Pons (tissue), 1 donor: ENCODE data around the gene DENND5B.
"Not testable (repeated sequence)": the region's sequence is repeated elsewhere in the genome, so short reads cannot be mapped to it uniquely, and the experiment has no call there.

Source experiments
- DNase-seq: peaks from one replicate; pipeline ENCODE4 v3.0.0-alpha.2; 2016; ENCODE audit warnings: low spot score

DENND5B gene

DNA sequence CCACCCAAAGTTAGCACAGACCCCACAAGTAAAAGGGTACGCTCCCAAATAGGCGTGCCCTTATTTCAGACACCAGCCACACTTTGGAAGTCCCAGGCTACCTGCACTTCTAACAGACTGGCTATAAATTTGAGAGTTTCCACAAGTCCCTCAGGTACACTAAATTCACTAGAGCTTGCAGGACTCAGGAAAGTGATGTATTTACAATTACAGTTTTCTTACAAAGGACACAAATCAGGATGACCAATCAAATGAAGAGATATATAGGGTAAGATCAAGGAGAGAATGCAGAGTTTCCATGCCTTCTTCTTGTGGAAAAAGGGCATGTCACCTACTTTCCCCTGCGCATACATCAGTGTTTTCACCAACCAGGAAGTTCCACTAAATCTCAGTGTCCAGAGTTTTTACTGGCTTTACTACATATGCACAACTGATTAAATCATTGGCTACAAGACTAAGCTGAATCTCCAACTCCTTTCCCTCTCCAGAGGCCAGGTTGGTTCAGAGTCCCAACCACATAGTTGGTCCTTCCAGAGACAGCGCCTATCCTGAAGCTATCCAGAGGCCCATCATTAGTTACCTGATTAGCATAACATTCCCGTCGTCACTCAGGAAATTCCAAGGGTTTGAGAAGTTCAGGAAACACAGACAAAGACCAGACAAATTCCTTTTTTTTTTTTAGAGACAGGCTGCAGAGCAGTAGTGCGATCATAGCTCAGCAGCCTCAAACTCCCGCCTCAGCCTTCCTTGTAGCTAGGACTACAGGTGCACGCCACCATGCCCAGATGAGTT, 84.2 kb downstream of the DENND5B start:
- no peak for DNase-seq

DNA sequence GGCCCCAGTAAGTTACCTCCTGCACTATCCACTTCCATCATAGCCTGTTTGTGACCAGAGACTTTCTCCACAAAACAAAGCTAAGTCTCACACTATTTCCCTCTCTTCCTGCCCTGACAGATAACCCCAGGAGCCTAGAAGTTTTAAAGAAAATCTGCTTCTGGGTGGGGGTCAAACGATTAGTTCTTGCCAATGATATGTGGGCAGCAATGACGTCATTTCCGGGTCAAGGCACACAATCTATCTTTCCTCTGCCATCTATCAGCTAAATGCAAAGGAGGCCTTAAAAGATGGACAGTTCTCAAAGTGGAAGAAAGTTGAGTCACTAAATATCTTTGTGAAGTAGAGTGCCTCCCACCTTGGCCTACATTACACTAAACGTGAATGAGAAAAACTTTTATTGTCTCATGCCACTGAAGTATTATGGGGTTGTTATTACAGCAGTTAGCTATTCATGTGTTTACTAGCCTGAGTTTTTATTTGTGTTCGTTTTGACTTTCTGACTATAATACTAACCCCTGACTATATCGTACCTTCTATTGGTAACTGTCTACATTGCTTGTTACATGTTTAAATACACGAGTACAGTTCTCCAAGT, 86.2 kb downstream of the DENND5B start:
- DNase-seq: no peak

GRCh38 chr12:31501014-31501413, 89.9 kb downstream of the DENND5B start:
- not testable (repeated sequence) for DNase-seq

- no peak for DNase-seq
Observed at GRCh38 chr12:31499567-31499966, 91.4 kb downstream of the DENND5B start.

- DNase-seq: no peak
Observed at GRCh38 chr12:31498424-31498823, 92.5 kb downstream of the DENND5B start.

GRCh38 chr12:31496257-31496656, 94.7 kb downstream of the DENND5B start:
- DNase-seq: no peak

DNA sequence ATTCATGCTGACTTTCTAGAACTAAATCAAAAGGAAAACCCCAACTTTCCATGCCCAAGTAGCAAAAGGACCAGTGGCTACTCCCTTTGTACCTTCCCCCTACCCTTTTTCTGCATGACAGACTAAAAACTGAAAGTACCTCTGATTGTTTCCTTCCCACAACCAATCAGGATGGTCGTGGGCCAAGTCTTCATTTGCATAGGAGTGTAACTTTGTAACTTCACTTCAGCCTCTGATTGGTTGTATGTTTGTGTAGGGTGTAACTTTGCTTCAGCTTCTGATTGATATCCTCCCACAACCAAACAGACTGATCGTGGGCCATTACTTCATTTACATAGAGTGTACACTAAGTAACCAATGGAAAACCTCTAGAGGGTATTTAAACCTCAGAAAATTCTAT, 96.5 kb downstream of the DENND5B start:
- no peak for DNase-seq

DNA sequence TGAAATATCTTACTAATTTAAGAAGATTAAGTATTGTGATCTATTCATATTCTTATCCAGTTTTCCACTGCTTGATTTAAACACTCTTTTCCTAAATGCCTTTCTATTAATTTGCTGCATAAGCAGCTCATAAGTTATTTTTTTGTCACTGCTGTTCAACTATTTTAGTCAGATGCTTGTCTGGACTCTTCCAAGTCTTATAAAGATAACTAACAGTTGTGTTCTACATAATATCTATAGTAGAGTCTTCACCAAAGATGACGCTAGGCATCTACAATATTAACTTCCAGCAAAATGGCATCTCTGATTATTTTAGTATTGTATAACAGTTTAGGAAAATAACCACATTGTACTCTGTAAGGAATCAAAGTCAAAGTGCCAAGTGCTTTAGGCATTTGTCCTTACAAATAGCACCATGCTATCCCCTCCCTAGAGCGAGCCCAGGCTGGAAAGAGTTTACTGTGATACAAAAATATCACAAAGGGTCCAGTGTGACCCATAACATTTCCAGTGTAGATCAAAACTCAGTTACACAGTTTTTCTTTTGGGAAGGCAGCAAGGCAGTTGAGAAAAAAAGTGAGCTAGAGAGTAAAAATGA, 98.2 kb downstream of the DENND5B start:
- DNase-seq: no peak

DNA sequence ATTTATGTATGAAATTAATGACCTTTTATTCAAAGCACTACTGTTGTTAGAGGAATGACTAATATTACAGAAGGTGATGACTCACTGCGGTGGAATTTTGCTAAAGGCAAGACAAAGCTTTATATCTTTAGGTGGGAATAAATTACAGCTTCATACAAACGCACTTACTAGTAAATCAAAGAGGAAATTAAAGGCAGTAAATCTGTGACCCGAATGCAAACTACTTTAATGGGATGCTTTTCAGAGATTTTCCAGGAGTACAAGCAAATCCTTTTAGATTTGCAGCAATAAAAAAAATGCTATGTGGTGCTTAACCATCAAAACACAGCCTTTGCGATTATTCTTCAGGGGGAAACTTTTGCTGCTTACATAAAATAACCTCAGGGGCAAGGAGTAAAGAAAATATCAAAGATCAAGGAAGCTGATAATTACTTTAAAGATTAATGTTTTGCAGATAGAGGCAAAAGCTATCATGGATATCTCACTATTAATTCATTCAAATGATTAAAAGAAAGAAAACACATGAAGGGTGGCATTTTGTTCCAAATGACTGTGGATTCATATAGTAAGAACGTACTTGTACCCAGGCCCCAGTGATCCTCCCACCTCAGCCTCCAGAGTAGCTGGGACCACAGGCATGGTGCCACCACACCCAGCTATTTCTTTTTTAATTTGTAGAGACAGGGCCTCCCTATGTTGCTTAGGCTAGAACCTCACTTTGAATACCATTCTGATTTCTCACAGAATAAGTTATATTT, 98.9 kb downstream of the DENND5B start:
- DNase-seq: no peak

DNA sequence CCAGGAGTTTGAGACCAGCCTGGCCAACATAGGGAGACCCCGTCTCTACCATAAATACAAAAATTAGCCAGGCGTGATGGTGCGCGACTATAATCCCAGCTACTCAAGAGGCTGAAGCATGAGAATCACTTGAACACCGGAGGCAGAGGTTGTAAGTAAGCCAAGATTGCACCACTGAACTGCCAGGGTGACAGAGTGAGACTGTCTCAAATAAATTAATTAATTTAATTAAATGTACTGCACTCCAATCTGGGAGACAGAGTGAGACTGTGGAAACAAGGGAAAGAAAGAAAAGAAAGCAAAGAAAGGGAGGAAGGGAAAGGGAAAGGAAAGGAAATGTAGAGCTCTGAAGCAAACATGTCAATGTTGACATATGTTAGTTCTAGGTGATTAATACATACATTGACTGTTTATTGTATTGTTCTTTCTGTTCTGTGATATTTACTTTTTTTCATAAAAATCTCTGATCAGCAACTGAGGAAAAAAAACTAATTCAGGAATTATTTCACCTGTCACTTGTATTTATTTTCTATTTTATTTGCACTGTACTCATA, 99.6 kb downstream of the DENND5B start:
- DNase-seq: no peak

DNA sequence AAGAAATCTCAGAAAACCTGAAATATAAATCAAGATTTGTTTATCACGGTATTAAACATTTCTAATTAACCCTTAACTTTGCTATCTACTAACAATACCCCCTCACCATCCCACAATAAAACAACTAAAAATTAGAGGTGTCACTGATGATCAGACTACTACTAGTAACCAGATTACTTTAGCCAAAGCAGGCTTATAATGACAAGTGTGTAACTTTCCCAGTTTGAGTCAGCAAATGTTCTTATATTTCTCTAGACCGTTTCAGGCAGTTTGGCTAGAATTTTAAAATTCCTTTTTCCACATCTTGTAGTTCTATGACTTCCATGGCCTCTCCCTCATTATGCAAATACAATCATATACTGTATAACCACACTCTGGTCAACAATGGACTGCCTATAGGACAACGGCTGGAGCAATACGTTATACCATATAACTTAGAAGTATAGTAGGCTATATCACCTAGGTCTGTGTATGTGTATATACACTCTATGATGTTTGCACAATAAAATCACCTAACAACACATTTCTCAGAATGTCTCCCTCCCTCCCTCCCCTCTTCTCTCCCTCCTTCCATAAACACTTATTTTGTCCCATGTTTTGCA, 102.1 kb downstream of the DENND5B start:
- no peak for DNase-seq

DNA sequence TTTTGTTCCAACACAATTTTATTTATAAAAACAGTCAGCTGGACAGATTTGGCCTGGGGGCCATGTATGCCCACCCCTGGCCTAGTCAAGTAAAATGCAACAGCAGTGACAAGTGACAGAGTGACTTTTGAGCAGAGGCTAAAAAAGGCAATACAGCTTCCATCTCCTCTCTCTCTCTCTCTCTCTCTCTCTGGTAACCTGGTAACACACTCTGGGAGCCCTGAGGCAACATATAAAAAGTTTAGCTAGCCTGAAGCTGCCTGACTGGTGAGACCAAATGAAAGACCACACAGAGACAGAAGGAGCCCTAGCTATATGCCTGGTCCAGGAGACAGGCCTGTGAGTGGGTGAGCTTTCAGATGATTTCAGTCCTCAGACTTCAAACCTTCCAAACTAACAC, 105.4 kb downstream of the DENND5B start:
- no peak for DNase-seq

DNA sequence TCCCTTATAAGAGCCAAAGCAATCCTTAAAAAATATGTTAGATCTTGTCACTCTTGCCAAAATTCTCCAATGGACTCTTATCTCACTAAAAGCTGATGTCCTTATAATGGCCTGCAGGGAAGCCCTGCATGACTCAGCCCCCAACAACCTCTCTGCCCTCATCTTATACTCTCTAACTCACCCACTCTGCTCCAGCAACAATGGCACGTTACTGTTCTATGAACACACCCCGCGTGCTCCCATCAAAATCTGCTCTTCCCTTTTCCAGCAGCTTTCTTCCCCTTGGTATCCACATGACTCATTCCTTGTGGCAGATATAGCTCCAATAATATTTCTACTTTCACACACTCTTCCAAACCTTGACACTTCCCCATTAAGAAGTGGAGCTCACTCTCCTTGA, 108.1 kb downstream of the DENND5B start:
- no peak for DNase-seq

DNA sequence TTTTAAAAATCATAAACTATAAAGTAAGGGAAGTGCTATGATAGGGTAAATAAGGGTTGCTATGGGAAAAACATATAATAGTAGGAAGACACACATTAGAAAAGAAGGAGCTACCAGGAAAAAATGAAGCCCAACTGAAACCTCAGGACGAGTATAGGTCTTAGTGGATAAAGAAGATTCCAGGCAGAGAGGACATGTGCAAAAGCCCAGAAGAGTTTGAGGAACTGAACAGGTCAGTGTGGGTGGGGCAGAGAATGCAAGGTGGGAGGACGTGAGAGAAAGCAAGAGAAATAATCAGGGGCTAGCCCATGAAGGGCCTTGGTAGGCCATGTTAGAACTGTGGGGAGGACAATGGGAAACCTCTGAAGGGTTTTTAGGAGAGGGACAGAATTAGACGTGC, 109.5 kb downstream of the DENND5B start:
- DNase-seq: no peak

DNA sequence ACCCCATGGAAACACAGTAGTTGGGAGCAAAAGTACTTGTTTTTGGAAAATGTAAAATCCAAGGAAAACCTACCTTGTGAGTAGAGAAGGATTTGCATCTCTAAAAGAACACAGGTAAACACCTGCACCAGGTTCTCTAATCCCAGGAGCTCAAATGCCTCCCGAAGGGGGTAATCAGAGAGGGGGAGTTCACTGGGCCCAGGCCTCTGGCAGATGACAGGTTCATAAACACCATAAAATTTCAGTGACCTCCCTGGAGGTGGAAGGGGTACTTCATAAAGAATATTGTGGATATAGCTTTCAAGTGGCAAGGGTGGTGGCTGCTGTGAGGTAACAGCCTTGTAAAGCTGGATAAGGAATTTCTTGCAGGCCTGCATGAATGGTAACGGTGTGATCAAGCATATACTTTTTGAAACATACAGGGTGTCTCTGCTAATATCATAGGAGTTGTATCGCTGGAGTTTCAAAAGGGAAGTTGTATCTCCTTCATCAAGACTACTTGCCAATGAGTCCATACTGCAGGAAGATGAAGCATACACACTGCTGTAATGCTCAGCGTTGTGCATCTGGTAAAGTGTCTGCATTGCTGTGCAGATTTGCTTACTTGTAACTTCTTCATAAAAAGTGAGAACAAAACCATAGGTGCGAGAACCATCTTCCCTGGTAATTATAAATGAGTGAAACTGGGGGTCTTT, 111.3 kb downstream of the DENND5B start:
- DNase-seq: no peak

DNA sequence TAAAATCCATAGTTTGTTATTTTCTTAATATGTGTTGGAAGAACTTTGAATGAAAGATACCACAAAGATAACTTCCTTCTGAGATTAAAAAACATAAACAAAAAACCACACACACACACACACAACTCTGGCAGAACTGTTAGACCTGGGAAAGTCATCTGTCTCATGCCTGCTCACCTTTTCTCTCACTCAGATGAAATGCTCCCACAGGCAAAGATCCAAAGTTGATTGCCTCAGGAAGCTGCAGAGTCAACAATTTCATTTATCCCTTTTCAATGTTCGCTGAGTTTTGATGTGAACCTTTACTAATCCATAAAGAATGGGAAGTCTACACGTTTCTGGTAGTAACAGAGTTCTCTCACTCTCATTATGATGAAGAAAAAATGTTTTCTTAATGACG, 112.0 kb downstream of the DENND5B start:
- DNase-seq: no peak

DNA sequence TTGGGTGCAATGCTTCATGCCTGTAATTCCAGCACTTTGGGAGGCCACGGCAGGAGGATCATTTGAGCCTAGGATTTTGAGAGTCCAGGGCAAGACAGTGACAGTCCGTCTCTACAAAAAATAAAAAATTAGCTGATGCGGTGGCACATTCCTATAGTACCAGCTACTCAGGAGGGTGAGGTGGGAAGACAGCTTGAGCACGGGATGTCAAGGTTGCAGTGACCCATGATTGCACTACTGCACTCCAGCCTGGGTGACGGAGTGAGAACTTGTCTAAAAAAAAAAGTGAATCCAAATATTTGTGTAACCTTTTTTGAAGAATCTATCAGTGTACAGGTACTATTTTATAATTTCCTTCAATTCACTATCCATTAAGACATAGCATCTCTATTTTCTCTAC, 112.5 kb downstream of the DENND5B start:
- DNase-seq: no peak

DNA sequence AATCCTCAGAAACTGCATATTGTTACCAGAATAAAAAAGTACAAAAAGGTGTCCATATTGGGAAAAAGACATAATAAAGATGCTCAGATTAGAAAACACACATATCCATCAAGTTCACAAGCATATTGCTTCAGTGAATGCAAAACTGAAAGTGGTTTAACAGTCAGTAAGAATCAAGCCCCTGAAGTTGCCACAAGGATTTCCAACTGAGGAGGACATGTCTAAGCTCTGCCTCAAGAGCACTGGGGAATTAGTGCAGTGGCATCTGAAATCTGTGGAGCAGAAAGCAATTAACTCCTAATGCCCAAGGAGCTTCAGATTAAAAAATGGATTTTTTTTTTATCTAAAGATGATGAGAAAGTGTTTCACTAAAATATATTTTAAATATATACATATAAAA, 113.2 kb downstream of the DENND5B start:
- DNase-seq: no peak

- DNase-seq: no peak
Observed at GRCh38 chr12:31476437-31476836, 114.5 kb downstream of the DENND5B start.

DNA sequence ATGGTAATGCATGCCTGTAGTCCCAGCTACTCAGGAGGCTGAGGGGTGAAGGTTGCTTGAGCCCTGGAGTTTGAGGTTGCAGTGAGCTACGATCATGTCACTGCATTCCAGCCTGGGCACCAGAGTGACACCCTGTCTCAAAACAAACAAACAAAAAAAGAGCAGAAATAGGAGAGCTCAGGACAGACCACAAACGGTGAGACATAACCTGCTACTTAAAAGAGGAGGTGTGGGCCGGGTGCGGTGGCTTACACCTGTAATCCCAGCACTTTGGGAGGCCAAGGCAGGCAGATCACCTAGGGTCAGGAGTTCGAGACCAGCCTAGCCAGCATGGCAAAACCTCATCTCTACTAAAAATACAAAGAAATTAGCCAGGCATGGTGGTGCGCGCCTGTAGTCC, 115.3 kb downstream of the DENND5B start:
- not testable (repeated sequence) for DNase-seq

GRCh38 chr12:31474751-31475150, 116.2 kb downstream of the DENND5B start:
- no peak for DNase-seq
